H1 (cell line): Measurements from ENCODE around the gene CNOT8. TPM values are rescaled to one million over a fixed set of nuclear protein-coding genes. Genes with fewer than 3 reads are reported as not detected.

ENCODE experiments used
- CTCF ChIA-PET: fragments of 300-600 bp; sonication (Branson Sonifier 250); formaldehyde crosslinking; loops from one replicate; lab custom pipeline; 2021; ENCODE audit not compliant: partially characterized antibody; lab: Charles Lee
- POLR2A ChIA-PET: fragments of 300-600 bp; sonication (Branson Sonifier 250); formaldehyde crosslinking; loops from one replicate; lab custom pipeline; 2021; ENCODE audit warnings: inconsistent platforms; ENCODE audit not compliant: partially characterized antibody; lab: Charles Lee
- DNase-seq, 2 experiments: peaks; one replicate each; pipeline versions ENCODE4 v3.0.0 to v3.0.0-alpha.2; 2010 to 2022; ENCODE audit warnings: low spot score in 2 of 2, low read depth in 1 of 2, mixed read lengths in 1 of 2
- FAIRE-seq: peaks from 2 replicates; lab custom pipeline; 2011; peaks lifted over from hg19 to GRCh38; lab: Jason Lieb, UNC
- H2AFZ ChIP-seq: 2 replicates; pipeline ENCODE4 v1.8.1; 2012; ENCODE audit warnings: low read length, inconsistent platforms
- H2AK5ac ChIP-seq: 2 replicates; pipeline ENCODE4 v1.6.1; 2013; ENCODE audit warnings: low read depth, low read length
- H2BK120ac ChIP-seq: replicated peaks from 2 replicates; pipeline ENCODE3; 2013; ENCODE audit warnings: low read depth, low read length, inconsistent platforms
- H2BK12ac ChIP-seq: 2 replicates; pipeline ENCODE4 v1.6.1; 2013; ENCODE audit warnings: low read depth, low read length
- H2BK15ac ChIP-seq: 2 replicates; pipeline ENCODE4 v1.6.1; 2013; ENCODE audit warnings: low read length
- H2BK20ac ChIP-seq: 2 replicates; pipeline ENCODE4 v1.6.1; 2013; ENCODE audit warnings: low read length
- H2BK5ac ChIP-seq: 2 replicates; pipeline ENCODE4 v1.6.1; 2013; ENCODE audit warnings: low read depth, low read length
- H3K14ac ChIP-seq: 2 replicates; pipeline ENCODE4 v1.6.1; 2013; ENCODE audit warnings: inconsistent platforms; ENCODE audit not compliant: insufficient read length
- H3K18ac ChIP-seq: 2 replicates; pipeline ENCODE4 v1.6.1; 2013; ENCODE audit warnings: low read length; ENCODE audit errors: extremely low read depth
- H3K23ac ChIP-seq: 2 replicates; pipeline ENCODE4 v1.6.1; 2013; ENCODE audit warnings: inconsistent platforms; ENCODE audit not compliant: insufficient read length
- H3K23me2 ChIP-seq: 2 replicates; pipeline ENCODE4 v1.6.1; 2013; ENCODE audit warnings: low read depth, low read length
- H3K27ac ChIP-seq: 2 replicates; pipeline ENCODE4 v1.6.1; 2011; ENCODE audit warnings: low read depth, low read length, inconsistent platforms
- H3K27me3 ChIP-seq, 4 experiments: replicated peaks in 1 of 4; 1 replicate in 1 of 4; 2 replicates in 3 of 4; pipeline versions ENCODE4 v1.6.1 to v1.8.1; 2011 to 2013; ENCODE audit warnings: low read length in 3 of 4, mild to moderate bottlenecking in 3 of 4, inconsistent platforms in 2 of 4, mixed read lengths in 2 of 4, moderate library complexity in 1 of 4; ENCODE audit not compliant: control insufficient read depth in 3 of 4, insufficient read depth in 3 of 4; ENCODE audit errors: extremely low read depth in 1 of 4
- H3K36me3 ChIP-seq, 4 experiments: 2 replicates each; pipeline versions ENCODE4 v1.6.1 to v1.8.1; 2011 to 2013; ENCODE audit warnings: mild to moderate bottlenecking in 4 of 4, low read length in 3 of 4, moderate library complexity in 2 of 4, control low read depth in 1 of 4, inconsistent platforms in 1 of 4; ENCODE audit not compliant: insufficient read depth in 4 of 4, control insufficient read depth in 2 of 4
- H3K4ac ChIP-seq: replicated peaks from 2 replicates; pipeline ENCODE3; 2013; ENCODE audit warnings: low read length, low read depth, mixed read lengths, inconsistent platforms; ENCODE audit not compliant: insufficient read length
- H3K4me1 ChIP-seq, 4 experiments: replicated peaks in 1 of 4; 1 replicate in 1 of 4; 2 replicates in 3 of 4; pipeline versions ENCODE4 v1.6.1 to v1.8.1; 2011 to 2013; ENCODE audit warnings: low read length in 3 of 4, inconsistent platforms in 2 of 4, mixed read lengths in 1 of 4; ENCODE audit not compliant: insufficient read depth in 4 of 4, control insufficient read depth in 3 of 4
- H3K4me2 ChIP-seq, 2 experiments: 2 replicates each; pipeline versions ENCODE4 v1.6.1 to v1.8.1; 2011 to 2013; ENCODE audit warnings: low read depth in 2 of 2, low read length in 2 of 2, control low read depth in 1 of 2, inconsistent platforms in 1 of 2, mild to moderate bottlenecking in 1 of 2; ENCODE audit not compliant: insufficient read depth in 1 of 2
- H3K4me3 ChIP-seq, 4 experiments: fragments of 200-600, 300-600 bp in 1 of 4; sonication (generic), shearing (Covaris generic), sonication (Bioruptor Twin) in 1 of 4; 2 replicates each; pipeline versions ENCODE4 v1.5.1 to v1.8.1; 2011 to 2016; ENCODE audit warnings: low read length in 4 of 4, low read depth in 3 of 4, control low read depth in 2 of 4, inconsistent platforms in 2 of 4, mild to moderate bottlenecking in 2 of 4, mixed read lengths in 1 of 4, moderate library complexity in 1 of 4; ENCODE audit not compliant: insufficient read depth in 2 of 4; ENCODE audit errors: extremely low read depth in 1 of 4
- H3K56ac ChIP-seq: replicated peaks from 2 replicates; pipeline ENCODE3; 2013; ENCODE audit warnings: low read depth, mild to moderate bottlenecking, mixed read lengths, low read length, inconsistent platforms; ENCODE audit not compliant: insufficient read length
- H3K79me1 ChIP-seq: 2 replicates; pipeline ENCODE4 v1.6.1; 2013; ENCODE audit warnings: low read depth, low read length, control low read depth
- H3K79me2 ChIP-seq, 2 experiments: 2 replicates each; pipeline versions ENCODE4 v1.6.1 to v1.8.1; 2012 to 2013; ENCODE audit warnings: low read length in 2 of 2, mild to moderate bottlenecking in 2 of 2, inconsistent platforms in 1 of 2; ENCODE audit not compliant: insufficient read depth in 2 of 2, control insufficient read depth in 1 of 2
- H3K9ac ChIP-seq, 4 experiments: replicated peaks in 1 of 4; 1 replicate in 1 of 4; 2 replicates in 3 of 4; pipeline versions ENCODE4 v1.6.1 to v1.8.1; 2011 to 2013; ENCODE audit warnings: low read depth in 3 of 4, low read length in 3 of 4, control low read depth in 2 of 4, mild to moderate bottlenecking in 2 of 4, moderate library complexity in 2 of 4, inconsistent platforms in 1 of 4; ENCODE audit errors: extremely low read depth in 1 of 4
- H3K9me3 ChIP-seq, 2 experiments: 2 replicates each; pipeline versions ENCODE4 v1.6.1 to v1.8.1; 2012 to 2013; ENCODE audit warnings: mild to moderate bottlenecking in 2 of 2, moderate library complexity in 2 of 2, control low read depth in 1 of 2, inconsistent platforms in 1 of 2, low read depth in 1 of 2, low read length in 1 of 2, mixed read lengths in 1 of 2; ENCODE audit not compliant: insufficient read depth in 2 of 2
- H4K20me1 ChIP-seq, 2 experiments: replicated peaks in 1 of 2; 2 replicates each; pipeline versions ENCODE3 to v1.8.1; 2011 to 2013; ENCODE audit warnings: inconsistent platforms in 2 of 2, low read length in 2 of 2, mild to moderate bottlenecking in 1 of 2; ENCODE audit not compliant: insufficient read depth in 2 of 2, control insufficient read depth in 1 of 2
- H4K5ac ChIP-seq: 2 replicates; pipeline ENCODE4 v1.6.1; 2013; ENCODE audit warnings: low read length, low read depth, mixed read lengths, inconsistent platforms; ENCODE audit not compliant: insufficient read length
- H4K8ac ChIP-seq: 2 replicates; pipeline ENCODE4 v1.8.0; 2013; ENCODE audit warnings: mild to moderate bottlenecking, moderate library complexity, low read length, inconsistent platforms; ENCODE audit not compliant: insufficient read depth; ENCODE audit errors: extremely low read depth
- H4K91ac ChIP-seq: replicated peaks from 2 replicates; pipeline ENCODE3; 2013; ENCODE audit warnings: low read length, mixed read lengths, inconsistent platforms; ENCODE audit not compliant: insufficient read length
- MAX ChIP-seq: IDR thresholded peaks from 2 replicates; pipeline ENCODE4 v1.6.1; 2012; ENCODE audit warnings: inconsistent platforms
- NRF1 ChIP-seq: IDR thresholded peaks from 2 replicates; pipeline ENCODE4 v1.6.1; 2011; ENCODE audit warnings: mild to moderate bottlenecking, low read depth, low read length, improper control_type of control experiment
- TAF1 ChIP-seq: IDR thresholded peaks from 2 replicates; pipeline ENCODE4 v1.6.1; 2011; ENCODE audit warnings: mild to moderate bottlenecking, low read depth, low read length
- TBP ChIP-seq: IDR thresholded peaks from 2 replicates; pipeline ENCODE4 v1.6.1; 2011; ENCODE audit warnings: low read depth, low read length, improper control_type of control experiment
- WGBS, 2 experiments: shearing (Covaris generic) in 1 of 2; methylation state at CpG; one replicate each; pipeline versions ENCODE4 v1.1.6 to v1.1.7; 2013 to 2015; ENCODE audit warnings: low lambda C conversion rate in 2 of 2, mixed read lengths in 2 of 2, inconsistent platforms in 1 of 2, low coverage in 1 of 2, missing lambda C conversion rate in 1 of 2; ENCODE audit not compliant: insufficient replicate concordance in 2 of 2, insufficient coverage in 1 of 2, insufficient read length in 1 of 2; ENCODE audit errors: extremely low coverage in 1 of 2, missing lambda C conversion rate in 1 of 2; 5-methylcytosine and 5-hydroxymethylcytosine counted together
- polyA plus RNA-seq, 7 experiments: library from polyadenylated mRNA; depleted of rRNA in 3 of 7; stranded (reverse) in 5 of 7; unstranded in 2 of 7; fragments of >200 nt in 5 of 7; fragments of 200-250 nt in 2 of 7; gene quantifications; 1 replicate in 5 of 7; 2 replicates in 1 of 7; 4 replicates in 1 of 7; pipeline versions ENCODE4 v1.2.1 to v1.2.3, GENCODE V29; 2011 to 2013; ENCODE audit warnings: missing spikeins in 2 of 7, mixed read lengths in 2 of 7
- total RNA-seq: library from RNA; stranded (reverse); fragmentation: NEBNext Ultra II Directional; extraction: Animal tissue kit (Norgen Biotek cat#: 25700); gene quantifications from 2 replicates; pipeline ENCODE4 v1.2.1, GENCODE V29; 2021

The CNOT8 gene
- total and polyA plus RNA-seq, 2 of the 8 experiments (the other 6 are each of a cell fraction or from before 2014, with no cell fraction given), result 36.4 to 62.9 TPM

GRCh38 chr5:154901276-154901675 lies 42.8 kb downstream of the CNOT8 start:
- H3K9ac ChIP-seq, result no peak overlapping the region
- POLR2A ChIA-PET, result interaction anchor here (0.7 kb wide), 1 partner anchor 8 kb away, joined by 3 read pairs; no protein-coding TSS in a partner anchor

More at GRCh38 chr5:154901276-154901675, 42.8 kb downstream of the CNOT8 start:
- Histone ChIP-seq H3K18ac (no peak overlapping the region), H3K9me3 (no peaks in the 10 kb centered on the region), H2AK5ac (no peak overlapping the region), H3K14ac (no peak overlapping the region), H3K4me2 (no peak overlapping the region), H4K91ac (no peak overlapping the region), H2BK5ac (no peak overlapping the region), H4K8ac (no peak overlapping the region), H2BK120ac (no peak overlapping the region), H2BK20ac (no peak overlapping the region), H3K4me1 (no peaks in the 10 kb centered on the region), H3K79me1 (no peaks in the 10 kb centered on the region), H4K5ac (no peak overlapping the region), H3K23ac (no peak overlapping the region), H3K23me2 (no peaks in the 10 kb centered on the region; the same call in 1 of the 2 replicates), H2BK12ac (no peak overlapping the region), H2AFZ (no peak overlapping the region), H3K79me2 (no peaks in the 10 kb centered on the region), H2BK15ac (no peak overlapping the region), H3K27ac (no peak overlapping the region), H3K27me3 (no peaks in the 10 kb centered on the region), H3K4ac (no peak overlapping the region), H3K56ac (no peak overlapping the region), H3K4me3 (no peak overlapping the region), H4K20me1 (no peaks in the 10 kb centered on the region), H3K36me3 (peaks cover 35 to 89% (median 63%) of the 10 kb centered on the region in 4 experiments)
- TF ChIP-seq TAF1, result no peak
- TF ChIP-seq MAX, result no peak
- no peak for TF ChIP-seq TBP
- TF ChIP-seq NRF1, result no peak
- 93% methylated on average over 2 of the region's 2 CpGs; no CpG with 5 or more reads in 1 of the 2 experiments for WGBS, 2 experiments
- no peak for FAIRE-seq
- CTCF ChIA-PET, result interaction anchor here (1.0 to 1.4 kb wide), 3 partner anchors 10 to 261 kb away, joined by 3 to 5 read pairs (median 3); no protein-coding TSS in a partner anchor
- no peak for DNase-seq
